Measurements from ENCODE around the gene ZNF177.
"Not testable (repeated sequence)": the region's sequence is repeated elsewhere in the genome, so short reads cannot be mapped to it uniquely, and the experiment has no call there.

The ZNF177 gene

GRCh38 chr19:9362905-9363304 is at the start of gene ZNF177:
Gene ZNF177 (plus strand): TSS chr19:9363013. CDS start chr19:9378312, 15,299 bp downstream.
- H3K4me3 Mint-ChIP-seq = no peak within 1 kb of the TSS
- H3K36me3 Mint-ChIP-seq (ENCODE audit: low read depth) = peaks cover 2% of the 10 kb centered on the region
- no peak within 1 kb of the TSS for H3K27ac Mint-ChIP-seq
- no peaks in the 10 kb centered on the region for H3K4me1 Mint-ChIP-seq (ENCODE audit: low read depth)
- peaks cover 55% of the 10 kb centered on the region for H3K9me3 Mint-ChIP-seq
- H3K27me3 Mint-ChIP-seq (ENCODE audit: low read depth) = no peaks in the 10 kb centered on the region

GRCh38 chr19:9313756-9314155 is 49.1 kb upstream of the ZNF177 start:
- H3K36me3 Mint-ChIP-seq (ENCODE audit: low read depth) = no peaks in the 10 kb centered on the region
- H3K4me1 Mint-ChIP-seq (ENCODE audit: low read depth) = peaks cover 9% of the 10 kb centered on the region
- H3K4me3 Mint-ChIP-seq = no peak overlapping the region
- H3K27ac Mint-ChIP-seq = no peak overlapping the region
- peaks cover 53% of the 10 kb centered on the region for H3K9me3 Mint-ChIP-seq
- H3K27me3 Mint-ChIP-seq (ENCODE audit: low read depth) = no peaks in the 10 kb centered on the region

- H3K36me3 Mint-ChIP-seq (ENCODE audit: low read depth) = peaks cover 17% of the 10 kb centered on the region
- no peak overlapping the region for H3K27ac Mint-ChIP-seq
Measured at GRCh38 chr19:9321338-9321737, 41.5 kb upstream of the ZNF177 start.

GRCh38 chr19:9321756-9322155 is 41.1 kb upstream of the ZNF177 start:
- not testable (repeated sequence) for H3K27me3 Mint-ChIP-seq (ENCODE audit: low read depth); H3K4me3 Mint-ChIP-seq; H3K4me1 Mint-ChIP-seq (ENCODE audit: low read depth); H3K27ac Mint-ChIP-seq
- Mint-ChIP-seq H3K36me3 (ENCODE audit: low read depth) (peaks cover 17% of the 10 kb centered on the region), H3K9me3 (peaks cover 52% of the 10 kb centered on the region)

More at GRCh38 chr19:9321338-9321737, 41.5 kb upstream of the ZNF177 start:
- Mint-ChIP-seq H3K9me3 (peaks cover 52% of the 10 kb centered on the region), H3K27me3 (ENCODE audit: low read depth) (no peaks in the 10 kb centered on the region), H3K4me1 (ENCODE audit: low read depth) (peaks cover 9% of the 10 kb centered on the region), H3K4me3 (no peak overlapping the region)

- not testable (repeated sequence) for H3K27me3 Mint-ChIP-seq (ENCODE audit: low read depth); H3K4me3 Mint-ChIP-seq; H3K4me1 Mint-ChIP-seq (ENCODE audit: low read depth)
- Mint-ChIP-seq H3K9me3 (peaks cover 50% of the 10 kb centered on the region), H3K27ac (peak overlapping the region; percentile 34), H3K36me3 (ENCODE audit: low read depth) (peaks cover 17% of the 10 kb centered on the region)
Measured at GRCh38 chr19:9322201-9322600, 40.6 kb upstream of the ZNF177 start.

- peaks cover 52% of the 10 kb centered on the region for H3K9me3 Mint-ChIP-seq
- peaks cover 21% of the 10 kb centered on the region for H3K36me3 Mint-ChIP-seq (ENCODE audit: low read depth)
- H3K27me3 Mint-ChIP-seq (ENCODE audit: low read depth) = no peaks in the 10 kb centered on the region
- H3K4me3 Mint-ChIP-seq = peak overlapping the region; percentile 89
- H3K4me1 Mint-ChIP-seq (ENCODE audit: low read depth) = peaks cover 9% of the 10 kb centered on the region
- H3K27ac Mint-ChIP-seq = peak overlapping the region; percentile 92
Measured at GRCh38 chr19:9323557-9323918, 39.3 kb upstream of the ZNF177 start.

- peaks cover 21% of the 10 kb centered on the region for H3K36me3 Mint-ChIP-seq (ENCODE audit: low read depth)
- no peaks in the 10 kb centered on the region for H3K27me3 Mint-ChIP-seq (ENCODE audit: low read depth)
- H3K4me3 Mint-ChIP-seq = peak within 1 kb of the TSS; percentile 89
- H3K9me3 Mint-ChIP-seq = peaks cover 55% of the 10 kb centered on the region
- H3K27ac Mint-ChIP-seq = peak within 1 kb of the TSS; percentile 92
- H3K4me1 Mint-ChIP-seq (ENCODE audit: low read depth) = peaks cover 9% of the 10 kb centered on the region
Measured at GRCh38 chr19:9323919-9324583, 38.8 kb upstream of the ZNF177 start, which contains the start of gene ZNF559. Gene ZNF559 (plus strand): TSS chr19:9324179. CDS start chr19:9338550, 14,371 bp downstream.

- Mint-ChIP-seq H3K4me3 (peak overlapping the region; percentile 89), H3K27me3 (ENCODE audit: low read depth) (no peaks in the 10 kb centered on the region), H3K4me1 (ENCODE audit: low read depth) (peaks cover 9% of the 10 kb centered on the region), H3K36me3 (ENCODE audit: low read depth) (peaks cover 21% of the 10 kb centered on the region), H3K27ac (peak overlapping the region; percentile 92), H3K9me3 (peaks cover 59% of the 10 kb centered on the region)
Measured at GRCh38 chr19:9324584-9324962, 38.2 kb upstream of the ZNF177 start.

- H3K9me3 Mint-ChIP-seq = peaks cover 67% of the 10 kb centered on the region
Measured at GRCh38 chr19:9329999-9330398, 32.8 kb upstream of the ZNF177 start.

GRCh38 chr19:9342610-9343304 is 20.1 kb upstream of the ZNF177 start:
- Mint-ChIP-seq H3K4me3 (no peak overlapping the region), H3K27ac (no peak overlapping the region), H3K27me3 (ENCODE audit: low read depth) (no peaks in the 10 kb centered on the region), H3K36me3 (ENCODE audit: low read depth) (peaks cover 36% of the 10 kb centered on the region), H3K9me3 (peaks cover 74% of the 10 kb centered on the region), H3K4me1 (ENCODE audit: low read depth) (no peaks in the 10 kb centered on the region)

More at GRCh38 chr19:9329999-9330398, 32.8 kb upstream of the ZNF177 start:
- H3K36me3 Mint-ChIP-seq (ENCODE audit: low read depth) = peaks cover 37% of the 10 kb centered on the region
- no peaks in the 10 kb centered on the region for H3K4me1 Mint-ChIP-seq (ENCODE audit: low read depth)
- no peak overlapping the region for H3K4me3 Mint-ChIP-seq
- no peaks in the 10 kb centered on the region for H3K27me3 Mint-ChIP-seq (ENCODE audit: low read depth)
- H3K27ac Mint-ChIP-seq = no peak overlapping the region

- Mint-ChIP-seq H3K36me3 (ENCODE audit: low read depth) (peaks cover 31% of the 10 kb centered on the region), H3K4me3 (no peak overlapping the region), H3K4me1 (ENCODE audit: low read depth) (no peaks in the 10 kb centered on the region), H3K27me3 (ENCODE audit: low read depth) (no peaks in the 10 kb centered on the region), H3K27ac (no peak overlapping the region), H3K9me3 (peaks cover 76% of the 10 kb centered on the region)
Measured at GRCh38 chr19:9345005-9345404, 17.8 kb upstream of the ZNF177 start.

GRCh38 chr19:9348253-9348652 is 14.6 kb upstream of the ZNF177 start:
- no peak overlapping the region for H3K4me3 Mint-ChIP-seq
- no peaks in the 10 kb centered on the region for H3K27me3 Mint-ChIP-seq (ENCODE audit: low read depth)
- H3K27ac Mint-ChIP-seq = no peak overlapping the region
- H3K36me3 Mint-ChIP-seq (ENCODE audit: low read depth) = peaks cover 11% of the 10 kb centered on the region
- peaks cover 70% of the 10 kb centered on the region for H3K9me3 Mint-ChIP-seq
- H3K4me1 Mint-ChIP-seq (ENCODE audit: low read depth) = no peaks in the 10 kb centered on the region

GRCh38 chr19:9348671-9349070 is 14.1 kb upstream of the ZNF177 start:
- H3K36me3 Mint-ChIP-seq (ENCODE audit: low read depth) = peaks cover 8% of the 10 kb centered on the region
- no peak overlapping the region for H3K27ac Mint-ChIP-seq
- no peak overlapping the region for H3K4me3 Mint-ChIP-seq
- peaks cover 66% of the 10 kb centered on the region for H3K9me3 Mint-ChIP-seq
- H3K27me3 Mint-ChIP-seq (ENCODE audit: low read depth) = no peaks in the 10 kb centered on the region
- H3K4me1 Mint-ChIP-seq (ENCODE audit: low read depth) = no peaks in the 10 kb centered on the region

GRCh38 chr19:9352505-9352904 is 10.3 kb upstream of the ZNF177 start:
- Mint-ChIP-seq H3K4me3 (no peak overlapping the region), H3K27me3 (ENCODE audit: low read depth) (no peaks in the 10 kb centered on the region), H3K27ac (no peak overlapping the region), H3K9me3 (peaks cover 61% of the 10 kb centered on the region), H3K36me3 (ENCODE audit: low read depth) (peaks cover 7% of the 10 kb centered on the region), H3K4me1 (ENCODE audit: low read depth) (no peaks in the 10 kb centered on the region)

- Mint-ChIP-seq H3K9me3 (peaks cover 62% of the 10 kb centered on the region), H3K36me3 (ENCODE audit: low read depth) (peaks cover 9% of the 10 kb centered on the region)
Measured at GRCh38 chr19:9353011-9353410, 9.8 kb upstream of the ZNF177 start.

More at GRCh38 chr19:9353011-9353410, 9.8 kb upstream of the ZNF177 start:
- Mint-ChIP-seq H3K27ac (no peak overlapping the region), H3K4me1 (ENCODE audit: low read depth) (no peaks in the 10 kb centered on the region), H3K27me3 (ENCODE audit: low read depth) (no peaks in the 10 kb centered on the region), H3K4me3 (no peak overlapping the region)

Measured in T-helper 1 cell treated with Interleukin-12 subunit alpha and Interleukin-12 subunit beta and Interleukin-4 antibody, amounts not matched to agents 30 μg/mL and 1 μg/mL, for 36 hours (primary cell).